Right lobe of liver (tissue), 6 donors: ENCODE measurements around the gene IL1RL2. TPM values are rescaled to one million over a fixed set of nuclear protein-coding genes. Genes with fewer than 3 reads are reported as not detected.

Source experiments
- ATAC-seq, 4 donors: fragments of 200-7000 bp; cut with Tn5 transposase; one replicate each; pipeline ENCODE4 v1.9.1; 2020; ENCODE audit warnings: mild to moderate bottlenecking in 4 of 4, moderate library complexity in 4 of 4
- DNase-seq, 3 donors: peaks; one replicate each; pipeline ENCODE4 v3.0.0-alpha.2; 2020
- H3K27ac ChIP-seq, 3 donors: fragments of 200-600 bp; one replicate each; pipeline ENCODE4 v1.8.0; 2022
- H3K27me3 ChIP-seq, 2 donors: fragments of 200-600 bp; one replicate each; pipeline ENCODE4 v1.8.0; 2022
- H3K36me3 ChIP-seq, 4 donors: fragments of 200-600 bp; sonication (generic) in 1 of 4; one replicate each; pipeline versions ENCODE4 v1.5.1 to v1.8.0; 2017 to 2022; ENCODE audit warnings: control low read depth in 1 of 4
- H3K4me1 ChIP-seq, 4 donors: fragments of 200-600 bp; sonication (generic) in 1 of 4; one replicate each; pipeline versions ENCODE4 v1.5.1 to v1.8.0; 2017 to 2022; ENCODE audit warnings: control low read depth in 1 of 4
- H3K4me3 ChIP-seq, 3 donors: fragments of 200-600 bp; one replicate each; pipeline ENCODE4 v1.8.0; 2022
- H3K9me3 ChIP-seq, 4 donors: fragments of 200-600 bp; sonication (generic) in 1 of 4; one replicate each; pipeline versions ENCODE4 v1.5.1 to v1.8.0; 2017 to 2022; ENCODE audit warnings: control low read depth in 1 of 4
- CTCF ChIP-seq, 4 donors: fragments of 200-600 bp in 3 of 4; fragments of 450-650 bp in 1 of 4; IDR thresholded peaks; one replicate each; pipeline versions ENCODE4 v1.5.1 to v1.8.0; 2016 to 2022; ENCODE audit warnings: antibody characterized with exemption in 4 of 4, mild to moderate bottlenecking in 2 of 4
- POLR2A ChIP-seq: fragments of 450-650 bp; IDR thresholded peaks from one replicate; pipeline ENCODE4 v1.6.1; 2017; ENCODE audit warnings: antibody characterized with exemption, mild to moderate bottlenecking
- WGBS: methylation state at CpG from one replicate; pipeline ENCODE4 v1.1.6; 2018; ENCODE audit warnings: low coverage, low lambda C conversion rate; ENCODE audit not compliant: insufficient coverage; ENCODE audit errors: missing lambda C conversion rate; 5-methylcytosine and 5-hydroxymethylcytosine counted together
- intact Hi-C, 2 donors: fragments of 100-400 bp; cut with DNase I; formaldehyde crosslinking; loops; one replicate each; pipeline versions ENCODE4 v1.11.2 to v1.14.1; 2022
- total RNA-seq, 6 experiments: library from RNA; depleted of rRNA in 2 of 6; stranded (reverse); fragments of >200 nt in 2 of 6; fragmentation: NEBNext Ultra II Directional in 3 of 6; extraction: Animal tissue kit (Norgen Biotek cat#: 25700) in 3 of 6; gene quantifications; one replicate each; pipeline versions ENCODE4 v1.1.0 to v1.2.4, GENCODE V29; 2016 to 2023
- donor health status: DM: no; HTN: yes; CAD: no.
- donor health status: DM: no; HTN: no; CAD: no.
- donor health status: DM: no; HTN: no; CAD: no.
- donor health status: DM: no; HTN: yes; CAD: no.
- donor health status: DM: no; HTN: yes; CAD: no.

The IL1RL2 gene
- total RNA-seq, 6 experiments from 2014 or later: 1.2 to 3.1 (median 2.3) TPM

- H3K27ac ChIP-seq: no peak overlapping the region
- no peak overlapping the region for H3K4me3 ChIP-seq
- intact Hi-C loops: no loop called here
- H3K27me3 ChIP-seq: no peaks in the 10 kb centered on the region
- DNase-seq (no peak), ATAC-seq (peak in 2 of 4 donors; percentile 41 to 42)
- TF ChIP-seq POLR2A (no peak), CTCF (IDR thresholded peaks at IDR 0.05) (no peak)
- H3K36me3 ChIP-seq: no peaks in the 10 kb centered on the region
- H3K9me3 ChIP-seq: no peaks in the 10 kb centered on the region
- no peaks in the 10 kb centered on the region for H3K4me1 ChIP-seq
- 57% methylated on average over 6 of the region's 6 CpGs for WGBS
Observed at GRCh38 chr2:102262216-102263129, 75.7 kb downstream of the IL1RL2 start.

GRCh38 chr2:102264952-102265351 lies 78.1 kb downstream of the IL1RL2 start:
- intact Hi-C loops: no loop called here

GRCh38 chr2:102266204-102266603 lies 79.4 kb downstream of the IL1RL2 start:
- Histone ChIP-seq H3K27ac (no peak overlapping the region), H3K36me3 (no peaks in the 10 kb centered on the region), H3K9me3 (no peaks in the 10 kb centered on the region), H3K4me3 (no peak overlapping the region), H3K27me3 (no peaks in the 10 kb centered on the region), H3K4me1 (no peaks in the 10 kb centered on the region)
- TF ChIP-seq CTCF (IDR thresholded peaks at IDR 0.05) (no peak), POLR2A (no peak)
- WGBS: 100% methylated on average over 1 of the region's 1 CpG
- intact Hi-C loops: no loop called here
- DNase-seq (no peak), ATAC-seq (no peak)

More at GRCh38 chr2:102264952-102265351, 78.1 kb downstream of the IL1RL2 start:
- no peak for TF ChIP-seq CTCF (IDR thresholded peaks at IDR 0.05)
- no peak for TF ChIP-seq POLR2A
- 78% methylated on average over 2 of the region's 2 CpGs for WGBS
- Histone ChIP-seq H3K9me3 (no peaks in the 10 kb centered on the region), H3K27me3 (no peaks in the 10 kb centered on the region), H3K36me3 (no peaks in the 10 kb centered on the region), H3K4me1 (no peaks in the 10 kb centered on the region), H3K4me3 (no peak overlapping the region), H3K27ac (no peak overlapping the region)
- ATAC-seq: no peak
- no peak for DNase-seq

GRCh38 chr2:102267774-102268173 lies 81.0 kb downstream of the IL1RL2 start:
- no peaks in the 10 kb centered on the region for H3K27me3 ChIP-seq
- WGBS: 62% methylated on average over 6 of the region's 6 CpGs
- H3K4me1 ChIP-seq: no peaks in the 10 kb centered on the region
- ATAC-seq (no peak), DNase-seq (no peak)
- no peak overlapping the region for H3K4me3 ChIP-seq
- TF ChIP-seq CTCF (IDR thresholded peaks at IDR 0.05) (no peak), POLR2A (no peak)
- H3K27ac ChIP-seq: no peak overlapping the region
- intact Hi-C loops: no loop called here
- no peaks in the 10 kb centered on the region for H3K9me3 ChIP-seq
- no peaks in the 10 kb centered on the region for H3K36me3 ChIP-seq
